ENCODE data around the gene TATDN2.
"Not testable (repeated sequence)": the region's sequence is repeated elsewhere in the genome, so short reads cannot be mapped to it uniquely, and the experiment has no call there.

Gene TATDN2

DNA sequence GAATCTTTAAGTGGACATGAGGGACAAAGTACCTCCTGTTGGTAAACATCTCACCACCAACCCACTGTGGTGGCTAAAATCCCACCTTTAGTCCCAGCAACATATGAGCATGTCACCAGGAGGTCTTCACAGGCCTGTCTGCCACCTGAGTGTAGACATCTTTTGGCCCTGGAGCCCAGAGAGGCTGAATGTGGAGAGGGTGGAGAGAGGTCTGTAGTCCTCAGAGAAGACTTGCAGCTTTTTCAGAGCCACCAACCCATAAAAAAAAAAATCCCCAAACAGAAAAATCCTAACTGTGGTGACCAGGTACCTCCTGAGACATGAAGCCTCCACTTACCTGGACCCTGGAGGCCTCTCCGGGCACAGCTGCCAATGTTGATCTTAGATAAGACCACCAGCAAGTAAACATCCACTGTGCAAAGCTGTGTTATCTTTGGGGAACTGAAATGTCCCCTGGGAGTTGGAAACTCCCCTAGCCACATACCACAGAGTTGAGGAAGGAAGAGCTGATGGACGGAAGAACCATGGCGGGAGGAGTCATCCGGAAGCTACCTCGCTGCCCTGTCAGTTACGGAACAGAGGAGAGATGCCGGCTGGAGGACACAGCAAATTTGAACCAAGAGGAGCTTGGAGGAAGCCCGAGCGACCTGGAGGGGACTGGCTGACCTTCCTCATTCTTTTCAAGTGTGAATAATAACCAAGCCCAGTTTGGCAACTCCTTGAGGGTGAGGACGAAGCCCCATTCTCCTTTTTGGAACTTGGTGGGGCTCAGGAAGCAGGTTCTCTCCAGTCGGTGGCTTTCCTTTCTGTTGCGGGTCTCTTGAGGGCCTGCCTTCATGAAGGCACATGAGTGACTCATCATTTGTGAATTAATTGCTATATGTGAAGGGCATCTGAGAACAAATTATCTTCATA is 44.5 kb downstream of the TATDN2 start, which contains the start of gene GHRL:
Gene GHRL, minus strand, starts transcription at position 443 of the 915 bp plus-strand sequence. CDS start 2,767 bp downstream, outside the sequence.
- DNase-seq: no peak

DNA sequence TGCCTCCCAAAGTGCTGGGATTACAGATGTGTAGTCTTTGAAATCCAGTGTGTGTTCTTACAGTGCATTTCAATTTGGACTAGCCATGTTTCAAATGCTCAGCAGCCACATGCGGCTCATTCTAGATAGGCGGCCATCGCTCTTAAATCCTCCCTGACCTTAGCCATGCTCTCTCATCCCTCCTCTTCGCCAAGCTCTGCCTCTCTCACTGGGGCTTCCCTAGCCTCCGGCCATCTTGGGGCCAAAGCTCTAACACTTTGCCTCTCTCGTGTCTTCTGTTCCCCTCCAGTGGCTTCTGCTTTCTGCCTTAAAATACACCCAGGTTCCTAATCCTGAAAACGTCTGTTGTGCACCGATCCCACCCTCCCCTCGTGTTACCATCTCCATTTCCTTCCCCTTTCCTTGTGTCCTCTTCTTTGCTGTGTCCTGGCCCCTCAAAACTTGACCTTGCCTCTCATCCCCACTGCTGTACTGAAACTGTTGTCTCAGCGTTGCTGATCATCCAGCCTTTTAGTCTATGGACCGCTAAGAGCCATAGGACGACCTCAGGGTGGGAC is 45.8 kb downstream of the TATDN2 start:
- no peak for DNase-seq

DNA sequence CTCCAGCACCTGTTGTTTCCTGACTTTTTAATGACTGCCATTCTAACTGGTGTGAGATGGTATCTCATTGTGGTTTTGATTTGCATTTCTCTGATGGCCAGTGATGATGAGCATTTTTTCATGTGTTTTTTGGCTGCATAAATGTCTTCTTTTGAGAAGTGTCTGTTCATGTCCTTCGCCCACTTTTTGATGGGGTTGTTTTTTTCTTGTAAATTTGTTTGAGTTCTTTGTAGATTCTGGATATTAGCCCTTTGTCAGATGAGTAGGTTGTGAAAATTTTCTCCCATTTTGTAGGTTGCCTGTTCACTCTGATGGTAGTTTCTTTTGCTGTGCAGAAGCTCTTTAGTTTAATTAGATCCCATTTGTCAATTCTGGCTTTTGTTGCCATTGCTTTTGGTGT is 49.8 kb downstream of the TATDN2 start:
- not testable (repeated sequence) for DNase-seq

DNA sequence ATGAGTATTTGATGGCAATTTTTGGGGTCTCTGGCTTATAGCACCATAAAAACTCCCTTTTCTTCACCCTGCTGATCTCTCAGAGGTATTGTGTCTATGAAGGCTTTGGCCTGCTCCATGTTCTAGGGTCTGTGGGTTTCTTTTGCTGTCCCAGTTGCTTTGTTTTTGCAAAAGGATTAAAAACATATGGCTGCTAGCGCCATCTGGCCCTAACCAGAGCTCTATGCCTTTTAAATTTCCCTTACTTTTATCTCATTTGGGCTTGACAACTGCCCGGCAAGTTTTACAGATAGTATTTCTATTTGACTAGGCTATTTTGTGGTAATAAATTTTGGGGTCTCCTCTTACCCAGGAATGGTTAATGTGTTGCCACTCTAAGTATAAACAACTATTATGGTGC is 50.9 kb downstream of the TATDN2 start:
- DNase-seq: no peak

DNA sequence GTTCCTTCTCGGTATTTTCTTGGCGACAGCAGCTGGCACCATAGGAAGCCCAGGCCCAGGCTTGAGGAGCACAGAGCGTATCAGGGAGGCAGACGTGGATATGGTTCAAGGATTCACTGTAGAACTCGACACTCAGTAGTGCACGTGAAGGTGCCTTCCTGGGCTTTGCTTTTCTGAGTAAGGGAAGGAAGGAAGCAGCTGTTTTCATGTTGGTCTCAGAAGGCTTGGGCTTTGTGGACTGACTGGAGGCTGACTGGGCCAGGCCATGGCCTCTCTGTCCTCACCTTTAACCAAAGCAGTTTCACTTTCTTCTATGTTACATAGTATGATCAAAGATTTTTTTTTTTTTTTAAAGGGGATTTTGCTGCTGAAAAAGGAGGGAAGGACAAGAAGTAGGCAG is 51.4 kb downstream of the TATDN2 start:
- no peak for DNase-seq

DNA sequence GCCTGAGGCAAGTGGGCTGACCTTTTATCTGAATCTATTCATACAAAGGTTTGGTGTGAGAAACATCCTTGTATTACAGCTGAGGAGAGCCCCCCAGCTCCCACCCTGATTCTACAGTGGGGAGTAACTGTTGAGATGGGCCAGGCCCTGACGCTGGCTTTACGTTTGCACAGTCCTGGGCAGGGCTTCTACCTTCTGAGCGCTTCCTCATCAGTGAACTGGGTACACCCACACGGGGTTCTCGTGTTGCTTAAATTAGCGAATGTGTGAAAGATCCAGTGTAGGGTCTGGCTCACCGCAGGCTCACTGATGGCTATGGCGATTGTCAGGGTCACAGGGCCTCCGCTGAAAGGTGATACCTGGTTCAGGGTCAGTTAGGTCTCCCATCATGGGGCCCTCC is 51.8 kb downstream of the TATDN2 start:
- no peak for DNase-seq

DNA sequence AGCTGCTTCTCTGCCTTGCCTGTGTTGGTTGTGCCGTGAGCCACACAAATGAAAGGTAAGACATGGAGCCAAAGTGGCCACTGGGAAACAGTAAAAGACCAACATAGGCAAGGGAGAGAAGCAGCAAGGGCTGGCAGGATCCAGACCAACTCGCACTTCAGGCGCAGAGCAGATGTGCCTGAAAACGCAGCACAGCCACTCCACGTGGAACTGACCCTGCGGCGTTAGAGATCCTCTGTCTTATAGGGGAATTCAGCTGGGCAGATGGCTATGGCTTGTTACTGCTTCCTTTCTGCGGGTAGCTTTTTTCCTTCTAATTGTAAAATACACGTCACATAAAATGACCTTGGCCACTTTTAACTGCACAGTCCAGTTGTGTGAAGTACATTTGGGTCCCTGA is 54.8 kb downstream of the TATDN2 start:
- DNase-seq: no peak

DNA sequence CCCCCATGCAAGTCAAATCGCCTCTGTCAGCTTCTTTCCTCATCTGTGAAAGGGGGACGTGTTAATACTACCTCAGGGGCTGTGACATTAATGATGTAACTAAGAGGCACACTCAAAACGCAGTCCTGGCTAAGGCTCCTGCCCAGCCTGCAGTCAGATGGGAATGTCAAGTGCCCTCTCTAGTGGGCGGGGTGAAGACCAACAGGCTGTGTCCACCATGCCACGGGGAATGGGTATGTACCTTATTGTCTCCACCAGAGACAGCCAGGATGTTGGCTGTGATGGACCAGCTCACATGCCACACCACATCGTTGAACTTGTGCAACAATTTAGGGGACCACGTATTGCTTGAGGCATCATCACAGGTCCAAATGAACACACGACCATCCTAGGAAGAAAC is 55.5 kb downstream of the TATDN2 start:
- no peak for DNase-seq

DNA sequence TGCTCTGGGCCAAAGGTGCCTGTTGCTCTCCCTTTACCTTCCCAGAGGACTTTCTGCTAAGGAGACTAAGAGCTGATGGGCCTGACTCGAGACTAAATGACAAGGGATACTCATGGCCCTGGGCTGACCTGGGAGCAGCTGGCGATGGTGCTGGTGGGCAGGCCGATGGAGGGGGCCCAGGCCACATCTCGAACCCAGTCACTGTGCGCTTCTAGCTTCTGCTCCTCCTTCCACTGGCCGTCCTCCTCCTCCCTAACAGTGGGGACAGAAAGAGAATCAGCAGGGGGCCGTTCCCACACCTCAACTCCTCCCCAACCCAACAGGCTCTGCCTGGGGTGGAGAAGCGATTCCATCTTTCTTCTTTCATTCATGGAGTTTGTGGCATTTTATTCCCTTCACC is 56.6 kb downstream of the TATDN2 start:
- DNase-seq: no peak

DNA sequence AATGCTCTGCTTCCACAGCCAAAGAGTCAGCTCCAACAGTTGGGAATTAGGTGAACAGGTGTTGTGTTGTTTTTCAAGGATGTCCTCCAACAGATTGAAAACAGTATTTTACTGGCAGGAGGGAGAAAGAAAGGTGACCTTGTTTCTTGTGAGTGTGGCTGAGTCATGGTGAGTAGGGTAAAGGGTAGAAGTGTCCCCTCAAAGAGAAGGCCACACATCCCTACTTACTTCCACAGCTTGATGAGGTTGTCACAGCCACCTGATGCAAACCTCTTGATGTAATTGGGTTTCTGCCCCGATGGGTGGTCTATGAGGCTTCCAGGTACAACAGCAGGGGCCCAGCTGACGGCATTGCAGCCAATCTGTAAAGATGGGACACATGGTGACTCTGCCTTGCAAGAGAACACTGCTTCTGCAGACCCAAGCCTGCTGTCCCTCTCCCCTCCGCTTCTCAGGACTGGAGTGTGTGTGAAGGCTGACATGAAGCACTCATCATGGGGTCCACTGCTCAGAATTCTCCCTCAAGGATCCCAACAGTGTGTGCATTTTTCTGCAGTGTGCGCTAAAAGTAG is 57.2 kb downstream of the TATDN2 start:
- DNase-seq: no peak

DNA sequence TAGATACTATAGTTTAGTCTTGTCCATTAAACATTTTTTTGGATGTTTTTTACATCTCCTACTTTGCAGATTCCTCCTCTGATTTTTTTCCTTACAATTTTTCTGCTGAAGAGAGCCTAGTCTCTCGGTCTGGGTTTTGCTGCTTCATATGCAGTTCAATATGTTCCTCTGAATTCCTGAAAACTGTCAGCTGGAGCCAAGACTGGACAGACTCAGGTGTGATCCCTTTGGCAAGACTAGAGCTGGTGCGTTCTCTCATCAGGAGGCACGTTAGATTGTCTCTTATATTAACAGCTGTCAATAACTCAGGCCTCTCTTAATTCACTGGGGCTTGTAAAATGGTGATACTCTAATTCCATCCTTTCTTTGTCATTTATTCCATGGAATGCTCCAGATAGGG is 57.9 kb downstream of the TATDN2 start:
- DNase-seq: no peak

DNA sequence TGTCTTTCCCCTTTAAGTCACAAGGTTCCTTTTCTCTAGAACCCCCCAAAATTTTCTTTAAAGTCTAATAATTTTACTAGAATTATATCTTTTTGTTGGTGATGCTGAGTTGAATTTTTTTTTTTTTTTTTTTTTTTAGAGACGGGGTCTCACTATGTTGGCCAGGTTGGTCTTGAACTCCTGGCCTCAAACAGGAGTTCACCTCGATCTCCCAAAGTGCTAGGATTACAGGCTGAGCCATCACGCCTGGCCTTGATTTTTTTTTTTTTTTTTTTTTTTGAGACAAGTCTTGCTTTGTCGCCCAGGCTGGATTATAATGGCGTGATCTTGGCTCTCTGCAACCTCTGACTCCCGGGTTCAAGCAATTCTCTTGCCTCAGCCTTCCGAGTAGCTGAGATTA is 60.4 kb downstream of the TATDN2 start:
- DNase-seq: no peak

DNA sequence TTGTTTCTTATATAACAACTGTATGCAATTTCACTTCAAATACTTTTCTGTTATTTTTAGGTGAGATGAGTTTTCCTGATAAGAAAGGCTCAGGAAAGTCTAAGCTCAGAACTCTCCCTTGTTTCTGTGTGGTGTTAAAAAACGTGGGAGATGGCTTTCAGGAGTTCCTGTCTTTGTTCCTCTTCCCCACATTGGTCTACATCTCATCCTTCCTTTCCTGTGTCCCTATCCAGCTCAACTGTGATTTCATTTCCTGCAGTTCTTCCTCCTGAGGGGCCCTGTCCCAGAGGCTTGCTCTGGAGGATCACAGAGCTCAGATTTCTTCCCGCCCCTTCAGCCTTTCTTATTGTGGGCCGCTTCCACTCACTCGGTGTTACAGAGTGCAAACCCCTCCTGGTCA is 61.5 kb downstream of the TATDN2 start:
- DNase-seq: no peak

DNA sequence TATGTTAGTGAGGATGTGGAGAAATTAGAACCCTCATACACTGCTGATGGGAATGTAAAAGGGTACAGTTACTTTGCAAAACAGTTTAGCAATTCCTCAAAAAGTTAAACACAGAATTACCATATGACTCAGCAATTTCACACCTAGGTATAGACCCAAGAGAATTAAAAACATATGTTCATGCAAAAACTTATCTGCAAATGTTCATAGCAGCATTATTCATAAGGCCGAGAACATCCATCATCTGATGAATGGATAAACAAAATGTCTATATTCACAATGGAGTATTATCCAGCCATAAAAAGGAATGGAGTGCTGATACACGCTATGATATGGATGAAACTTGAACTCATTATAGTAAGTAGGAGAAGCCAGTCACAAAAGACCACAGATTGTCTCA is 62.3 kb downstream of the TATDN2 start:
- no peak for DNase-seq

DNA sequence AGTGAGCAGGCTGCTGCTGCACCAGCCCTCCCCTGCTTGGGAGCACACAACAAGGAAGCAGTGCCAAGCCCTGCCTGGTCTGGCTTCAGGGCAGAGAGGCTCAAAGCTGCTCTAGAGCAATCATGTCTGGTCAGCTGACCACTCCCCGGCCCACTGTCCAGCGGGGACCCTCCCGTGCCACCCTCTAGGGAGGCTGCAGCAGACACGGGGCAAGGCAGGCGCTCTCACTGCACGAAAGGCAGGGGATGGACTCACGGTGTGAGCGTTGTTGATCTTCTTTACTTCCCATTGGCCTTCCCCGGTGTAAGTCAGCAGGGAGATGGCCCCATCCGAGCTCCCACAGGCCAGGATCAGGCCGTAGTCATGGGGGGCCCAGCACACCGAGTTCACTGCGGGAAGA is 63.5 kb downstream of the TATDN2 start:
- DNase-seq: no peak

DNA sequence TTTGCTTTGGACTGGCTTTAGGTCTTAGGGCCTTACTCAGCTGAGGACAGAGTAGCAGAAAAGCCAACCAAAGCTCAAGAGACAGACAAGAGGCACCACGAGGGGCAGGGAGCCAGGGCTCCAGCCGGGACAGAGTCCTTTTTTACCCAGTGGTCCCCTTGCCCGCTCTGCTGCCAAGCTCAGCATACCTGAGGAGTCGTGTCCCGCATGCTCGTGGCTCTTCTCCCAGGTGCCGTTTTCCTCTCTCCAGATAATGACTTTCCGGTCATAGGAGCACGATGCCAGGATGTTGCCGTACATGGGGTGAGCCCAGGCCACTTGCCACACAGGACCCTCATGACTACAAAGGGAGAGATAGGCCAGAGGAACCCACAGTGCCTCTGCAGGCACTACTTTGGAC is 64.1 kb downstream of the TATDN2 start:
- DNase-seq: no peak

DNA sequence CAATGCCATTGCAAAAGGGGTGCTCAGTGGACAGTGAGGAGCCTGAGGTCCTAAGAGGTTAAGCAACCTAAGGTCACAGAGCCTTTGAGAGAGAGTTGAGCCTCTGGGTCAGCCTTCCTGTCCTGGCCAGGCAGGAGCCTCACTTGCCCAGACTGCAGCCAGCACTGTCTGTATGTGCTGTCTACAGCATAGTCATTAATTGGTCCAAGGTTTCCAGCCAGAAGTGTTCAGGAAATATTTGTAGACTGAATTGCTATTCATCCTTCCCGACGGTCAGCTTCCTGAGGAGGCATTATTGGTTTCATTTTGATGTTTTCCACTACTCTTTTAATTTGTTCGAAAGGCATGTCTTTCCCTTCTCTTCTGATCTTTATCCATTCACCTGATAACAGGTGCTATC is 64.6 kb downstream of the TATDN2 start:
- DNase-seq: no peak

DNA sequence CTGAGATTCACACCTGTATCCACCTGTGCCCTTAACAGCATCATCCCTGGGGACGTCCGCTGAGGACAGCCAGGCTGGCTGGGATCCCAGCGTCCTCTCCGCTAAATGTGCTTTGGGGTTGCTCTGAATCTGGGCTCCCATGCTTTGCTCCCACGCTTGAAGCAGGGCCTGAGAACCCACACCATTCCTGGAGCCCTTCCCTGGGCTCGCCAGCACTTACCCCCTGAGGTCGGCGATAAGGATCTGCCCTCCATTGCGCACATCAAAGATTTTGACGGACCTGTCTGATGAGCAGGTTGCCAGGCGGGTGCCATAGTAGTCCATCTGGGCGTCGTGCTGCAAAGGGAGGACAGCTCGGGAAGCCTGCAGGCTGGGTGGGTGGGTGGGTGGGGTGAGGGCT is 66.8 kb downstream of the TATDN2 start:
- DNase-seq: no peak

DNA sequence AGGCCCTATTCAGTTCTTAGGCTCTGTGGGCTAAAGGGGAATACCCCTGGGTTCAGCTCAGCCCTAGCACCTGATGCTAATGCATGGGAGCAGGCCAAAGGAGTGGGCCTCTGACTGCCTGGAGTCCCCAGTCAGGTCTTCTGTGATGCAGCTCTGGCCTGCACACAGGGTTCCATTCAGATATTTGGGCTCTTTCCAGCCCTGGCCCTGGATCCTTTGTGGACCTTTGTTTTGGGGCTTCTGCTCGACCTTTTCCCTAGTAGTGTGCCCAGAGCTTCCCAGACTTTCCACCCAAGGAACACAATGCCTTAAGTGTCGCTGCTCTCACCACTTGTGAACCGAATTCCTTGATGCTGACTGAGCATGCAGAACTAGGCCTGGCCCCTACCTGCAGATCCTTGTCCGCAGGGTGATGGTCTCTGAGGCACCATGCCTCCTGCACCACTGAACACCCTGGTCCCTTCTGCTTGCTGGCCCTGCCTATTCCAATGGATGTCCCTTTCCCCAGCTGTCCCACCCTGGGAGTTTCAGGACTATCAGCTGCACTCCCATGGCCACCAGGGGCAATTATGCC is 67.6 kb downstream of the TATDN2 start:
- no peak for DNase-seq

DNA sequence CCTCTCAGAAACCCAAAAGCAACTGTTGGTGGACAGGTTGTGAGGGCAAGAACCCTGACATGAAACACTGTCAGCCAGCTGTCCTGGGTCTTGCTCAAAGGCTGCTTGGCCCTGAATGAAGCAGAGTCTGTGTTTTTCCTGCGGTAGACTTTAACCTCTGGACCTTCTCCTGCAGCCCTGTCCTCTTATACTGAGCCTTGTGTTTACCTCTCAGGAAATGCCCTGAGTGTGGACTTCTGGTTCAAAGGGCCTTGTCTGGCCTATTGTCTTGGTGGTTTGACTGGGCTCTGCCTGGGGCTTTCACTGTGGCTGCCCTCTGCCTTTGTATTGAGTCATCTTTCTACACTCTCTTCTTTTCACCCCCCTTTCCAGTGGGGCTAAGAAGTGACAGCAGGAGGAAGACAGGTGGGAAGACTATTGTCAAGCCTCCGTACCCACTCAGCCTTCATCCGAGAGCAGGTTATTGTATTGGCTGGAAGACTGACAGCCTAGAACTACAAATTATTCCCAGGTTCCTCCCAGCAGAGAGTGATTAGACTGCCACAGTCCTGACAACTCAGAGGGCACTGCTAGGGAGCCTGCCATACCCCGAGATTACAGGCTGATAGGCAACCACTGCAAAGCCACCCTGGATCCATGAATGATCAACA is 69.2 kb downstream of the TATDN2 start:
- DNase-seq: no peak

DNA sequence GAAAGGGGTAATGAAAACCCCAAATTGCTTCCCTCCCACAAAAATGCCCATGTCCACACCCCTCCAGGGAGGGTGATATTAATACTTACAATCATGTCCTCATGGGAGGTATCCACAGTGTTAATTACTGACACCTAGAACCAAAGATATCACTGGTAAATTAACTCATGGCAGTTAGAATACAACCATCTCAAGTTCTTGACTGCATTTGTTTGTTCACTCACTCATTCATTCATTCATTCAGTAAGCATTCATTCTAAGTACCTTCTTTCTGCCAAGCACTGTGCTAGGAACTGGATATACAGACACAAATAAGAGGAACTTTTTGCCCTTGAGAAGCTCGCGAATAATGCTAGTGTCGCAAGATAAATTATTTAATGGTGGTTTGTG is 69.7 kb downstream of the TATDN2 start:
- DNase-seq: no peak

DNA sequence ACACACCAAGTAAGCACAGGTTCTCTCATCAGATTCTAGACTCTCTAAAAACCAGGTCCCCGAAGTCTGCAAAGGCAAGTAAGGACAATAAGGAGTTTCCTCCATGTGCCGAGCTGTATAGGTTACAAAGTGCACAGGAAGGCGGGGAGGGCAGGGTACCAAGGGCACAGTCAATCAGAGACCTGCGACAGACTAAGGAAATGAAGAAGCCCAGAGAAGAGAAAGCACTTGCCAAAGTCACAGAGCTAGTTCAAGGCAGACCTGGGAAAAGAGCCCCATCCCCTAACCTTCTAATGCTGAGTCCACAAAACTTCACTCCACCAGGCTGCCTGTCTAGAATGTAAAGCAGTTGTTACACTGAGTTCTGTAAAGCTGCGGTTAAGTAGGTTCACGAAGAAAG is 71.0 kb downstream of the TATDN2 start:
- no peak for DNase-seq

DNA sequence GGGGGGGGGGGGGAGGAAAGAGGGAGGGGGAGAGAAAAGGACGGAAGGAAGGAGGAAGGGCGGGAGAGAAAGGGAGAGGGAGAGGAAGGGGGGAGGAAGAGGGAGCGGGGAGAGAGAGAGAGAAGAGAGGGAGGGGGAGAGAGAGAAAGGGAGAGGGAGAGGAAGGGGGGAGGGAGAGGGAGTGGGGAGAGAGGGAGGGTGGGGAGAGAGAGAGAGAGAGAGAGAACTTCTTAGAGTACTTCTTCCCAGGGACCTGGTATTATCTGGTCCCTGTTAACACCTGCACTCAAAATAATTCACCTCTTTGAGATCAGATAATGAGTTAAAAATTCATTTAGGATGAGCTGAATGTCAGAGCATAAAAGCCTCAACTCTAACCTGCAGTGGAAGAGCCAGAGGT is 71.5 kb downstream of the TATDN2 start:
- no peak for DNase-seq
